Neural cell (in vitro differentiated cells): Measurements from ENCODE around the gene TMC2. TPM values are rescaled to one million over a fixed set of nuclear protein-coding genes. Genes with fewer than 3 reads are reported as not detected.
A peak's percentile ranks its signal among the peaks of the same experiment; 100 is the strongest.

Source experiments
- H2AFZ ChIP-seq: fragments of 200-600, 300-800 bp; sonication (generic), shearing (Covaris generic); 2 replicates; pipeline ENCODE4 v1.6.0; 2014; ENCODE audit warnings: low read depth, mild to moderate bottlenecking, antibody characterized with exemption, low read length, moderate library complexity
- H3F3A ChIP-seq: fragments of 200-600 bp; shearing (Covaris generic); 2 replicates; pipeline ENCODE4 v1.6.1; 2016; ENCODE audit warnings: mild to moderate bottlenecking, moderate library complexity, mixed read lengths, antibody characterized with exemption, low read length; ENCODE audit not compliant: insufficient read depth, poor library complexity, severe bottlenecking
- H3K27ac ChIP-seq: fragments of 200-600, 300-800 bp; sonication (generic), shearing (Covaris generic); 2 replicates; pipeline ENCODE4 v1.5.1; 2014; ENCODE audit warnings: mild to moderate bottlenecking, low read length, moderate library complexity
- H3K27me3 ChIP-seq: fragments of 300-800, 200-600 bp; sonication (generic), shearing (Covaris generic); 2 replicates; pipeline ENCODE4 v1.6.0; 2014; ENCODE audit warnings: mild to moderate bottlenecking, low read depth, low read length, moderate library complexity; ENCODE audit not compliant: insufficient read depth
- H3K36me3 ChIP-seq: fragments of 300-800, 200-600 bp; sonication (generic), shearing (Covaris generic); 2 replicates; pipeline ENCODE4 v1.5.1; 2014; ENCODE audit warnings: mild to moderate bottlenecking, antibody characterized with exemption, low read length, moderate library complexity; ENCODE audit not compliant: insufficient read depth
- H3K4me2 ChIP-seq: fragments of 300-800, 200-600 bp; sonication (generic), shearing (Covaris generic); 2 replicates; pipeline ENCODE4 v1.6.0; 2014; ENCODE audit warnings: mild to moderate bottlenecking, low read length
- H3K4me3 ChIP-seq: fragments of 300-800, 200-600 bp; sonication (generic), shearing (Covaris generic); 2 replicates; pipeline ENCODE4 v1.5.1; 2014; ENCODE audit warnings: mild to moderate bottlenecking, low read length, moderate library complexity
- H3K79me2 ChIP-seq: fragments of 200-600 bp; shearing (Covaris generic); replicated peaks from 2 replicates; pipeline ENCODE4 v1.6.0; 2014; ENCODE audit warnings: mild to moderate bottlenecking, low read length, moderate library complexity; ENCODE audit not compliant: insufficient read depth
- H3K9ac ChIP-seq: fragments of 300-800, 200-600 bp; sonication (generic), shearing (Covaris generic); 2 replicates; pipeline ENCODE4 v1.6.1; 2016; ENCODE audit warnings: mild to moderate bottlenecking, low read length, mixed read lengths
- H3K9me2 ChIP-seq: fragments of 200-600 bp; shearing (Covaris generic); 2 replicates; pipeline ENCODE4 v1.6.1; 2016; ENCODE audit warnings: mild to moderate bottlenecking, low read length, mixed read lengths; ENCODE audit not compliant: insufficient read depth
- H3K9me3 ChIP-seq: fragments of 200-600, 300-800 bp; sonication (generic), shearing (Covaris generic); 2 replicates; pipeline ENCODE4 v1.6.1; 2016; ENCODE audit warnings: mild to moderate bottlenecking, mixed run types, low read length, moderate library complexity, mixed read lengths
- H4K20me1 ChIP-seq: fragments of 200-600 bp; shearing (Covaris generic); 2 replicates; pipeline ENCODE4 v1.6.1; 2016; ENCODE audit warnings: mild to moderate bottlenecking, mixed run types; ENCODE audit not compliant: insufficient read depth
- CTCF ChIP-seq: fragments of 450-650 bp; IDR thresholded peaks from 2 replicates; pipeline ENCODE4 v1.5.1; 2014; ENCODE audit warnings: antibody characterized with exemption, mild to moderate bottlenecking, moderate library complexity; ENCODE audit not compliant: poor library complexity, severe bottlenecking
- EP300 ChIP-seq: fragments of 450-650 bp; conservative IDR thresholded peaks from 2 replicates; pipeline ENCODE4 v1.6.1; 2014; ENCODE audit warnings: antibody characterized with exemption, mild to moderate bottlenecking, moderate library complexity; ENCODE audit not compliant: poor library complexity, severe bottlenecking
- EZH2 ChIP-seq: fragments of 200-600, 300-800 bp; shearing (Covaris generic), sonication (generic); IDR thresholded peaks from 2 replicates; pipeline ENCODE4 v1.6.1; 2014; ENCODE audit warnings: antibody characterized with exemption, low read length, borderline replicate concordance, mild to moderate bottlenecking; ENCODE audit not compliant: insufficient read depth, poor library complexity, severe bottlenecking
- MXI1 ChIP-seq: fragments of 450-650 bp; conservative IDR thresholded peaks from 2 replicates; pipeline ENCODE4 v1.6.1; 2014; ENCODE audit warnings: antibody characterized with exemption, mild to moderate bottlenecking; ENCODE audit not compliant: poor library complexity, severe bottlenecking
- POLR2AphosphoS5 ChIP-seq: IDR thresholded peaks from 2 replicates; pipeline ENCODE4 v1.6.1; 2012
- RAD21 ChIP-seq: fragments of 450-650 bp; conservative IDR thresholded peaks from 2 replicates; pipeline ENCODE4 v1.6.1; 2014; ENCODE audit warnings: antibody characterized with exemption, mild to moderate bottlenecking, moderate library complexity
- REST ChIP-seq: IDR thresholded peaks from 2 replicates; pipeline ENCODE4 v1.6.1; 2012; ENCODE audit warnings: borderline replicate concordance
- SMC3 ChIP-seq: fragments of 450-650 bp; conservative IDR thresholded peaks from 2 replicates; pipeline ENCODE4 v1.6.1; 2014; ENCODE audit warnings: antibody characterized with exemption, mild to moderate bottlenecking, moderate library complexity; ENCODE audit not compliant: poor library complexity
- TAF1 ChIP-seq: IDR thresholded peaks from 2 replicates; pipeline ENCODE4 v1.6.1; 2012; ENCODE audit warnings: low read depth
- polyA plus RNA-seq: library from polyadenylated mRNA; depleted of rRNA; stranded (reverse); fragments of >200 nt; gene quantifications from 2 replicates; pipeline ENCODE4 v1.2.3, GENCODE V29; 2014

The TMC2 gene
- polyA plus RNA-seq, 1 donor from 2014 or later, result 0.11 TPM

GRCh38 chr20:2509794-2510193 lies 26.6 kb upstream of the TMC2 start:
- H3K9me2 ChIP-seq, result no peaks in the 10 kb centered on the region
- peaks cover 16% of the 10 kb centered on the region for H3K27me3 ChIP-seq
- no peak overlapping the region for H3K9ac ChIP-seq
- H3K27ac ChIP-seq, result no peak overlapping the region
- peaks cover 12% of the 10 kb centered on the region for H3K79me2 ChIP-seq
- no peaks in the 10 kb centered on the region for H3K36me3 ChIP-seq
- peak overlapping the region; percentile 30 for H3K4me2 ChIP-seq
- no peaks in the 10 kb centered on the region for H3K9me3 ChIP-seq
- H3F3A ChIP-seq, result no peaks in the 10 kb centered on the region
- no peaks in the 10 kb centered on the region for H4K20me1 ChIP-seq
- no peak overlapping the region for H2AFZ ChIP-seq
- H3K4me3 ChIP-seq, result peak overlapping the region; percentile 75
- TF ChIP-seq REST (no peak), RAD21 (no peak), POLR2AphosphoS5 (no peak), EP300 (no peak), MXI1 (no peak), EZH2 (no peak), TAF1 (no peak), CTCF (no peak), SMC3 (no peak)

GRCh38 chr20:2515203-2515602 lies 21.2 kb upstream of the TMC2 start:
- Histone ChIP-seq H3K9me3 (no peaks in the 10 kb centered on the region), H4K20me1 (no peaks in the 10 kb centered on the region), H3K4me3 (no peak overlapping the region), H3F3A (no peaks in the 10 kb centered on the region), H3K4me2 (no peak overlapping the region), H2AFZ (no peak overlapping the region), H3K27me3 (peaks cover 26% of the 10 kb centered on the region), H3K36me3 (no peaks in the 10 kb centered on the region), H3K9ac (no peak overlapping the region), H3K9me2 (no peaks in the 10 kb centered on the region), H3K79me2 (no peaks in the 10 kb centered on the region), H3K27ac (no peak overlapping the region)
- TF ChIP-seq MXI1, result no peak
- no peak for TF ChIP-seq EZH2
- TF ChIP-seq POLR2AphosphoS5, result no peak
- TF ChIP-seq EP300, result no peak
- TF ChIP-seq CTCF, result no peak
- no peak for TF ChIP-seq SMC3
- no peak for TF ChIP-seq RAD21
- no peak for TF ChIP-seq REST
- no peak for TF ChIP-seq TAF1
